ENCODE measurements around the gene SLC66A3. TPM values are rescaled to one million over a fixed set of nuclear protein-coding genes. Genes with fewer than 3 reads are reported as not detected.

SLC66A3 gene
- total RNA-seq, 4 donors from 2014 or later, result 30.3 to 101 (median 39.7) TPM

DNA sequence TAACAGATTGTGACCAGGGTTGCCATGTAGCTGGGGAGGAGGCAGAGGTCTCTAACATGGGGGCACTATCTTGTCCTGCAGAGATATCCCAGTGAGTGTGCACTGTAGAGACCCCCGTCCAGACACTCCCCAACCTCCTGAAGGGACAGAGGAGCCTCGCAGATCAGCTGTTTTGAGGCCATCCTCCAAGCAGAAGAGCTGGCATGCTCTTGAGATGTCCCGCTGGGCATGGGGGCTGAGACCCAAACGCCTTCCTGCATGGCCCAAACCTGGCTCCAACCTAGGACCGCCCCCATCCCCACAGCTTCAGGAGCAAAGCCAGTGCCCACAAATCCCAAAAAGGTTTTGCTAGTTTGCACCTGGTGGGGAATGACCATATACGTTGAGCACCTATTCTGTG is 2.7 kb upstream of the SLC66A3 start:
- H3K36me3 ChIP-seq, result no peaks in the 10 kb centered on the region

DNA sequence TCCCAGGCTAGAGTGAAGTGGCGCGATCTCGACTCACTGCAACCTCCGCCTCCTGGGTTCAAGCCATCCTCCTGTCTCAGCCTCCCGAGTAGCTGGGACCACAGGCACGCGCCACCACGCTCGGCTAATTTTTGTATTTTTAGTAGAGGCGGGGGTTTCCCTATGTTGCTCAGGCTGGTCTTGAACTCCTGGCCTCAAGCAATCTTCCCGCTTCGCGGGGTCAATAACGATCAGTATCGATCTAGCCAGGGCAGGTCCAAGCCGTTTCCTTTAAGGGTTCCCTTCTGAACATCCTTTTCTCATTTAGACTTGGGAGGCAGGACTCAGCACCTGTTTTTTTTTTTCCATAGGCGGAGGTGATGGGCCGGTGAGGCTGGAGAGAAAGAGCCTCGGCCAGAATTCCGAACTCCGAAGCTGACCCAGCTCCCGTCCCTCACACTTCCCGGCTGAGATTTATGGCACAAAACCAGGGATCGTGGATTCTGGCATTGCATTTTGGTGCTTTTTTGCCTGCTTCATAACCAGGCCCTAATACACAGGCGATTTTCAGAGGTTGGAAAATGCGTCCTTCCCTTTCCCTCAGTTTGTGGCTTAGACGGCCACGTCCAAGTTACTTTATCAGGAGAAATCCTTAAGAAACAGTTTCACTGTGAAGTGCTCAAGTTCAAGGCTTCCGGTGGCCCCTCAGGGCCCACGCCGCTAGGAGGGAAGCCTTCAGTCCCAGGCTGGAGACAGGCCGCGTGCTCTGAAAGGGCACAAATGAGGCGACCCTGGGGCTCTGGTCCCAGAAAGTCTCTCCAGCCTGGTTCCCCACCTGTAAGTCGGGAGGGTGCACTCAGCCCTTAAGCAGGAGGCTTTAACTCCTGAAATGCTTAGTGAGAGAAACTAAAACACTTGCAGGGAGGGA is 998 bp upstream of the SLC66A3 start:
- peak overlapping the region; percentile 85 for H3K27ac ChIP-seq
- no peaks in the 10 kb centered on the region for H3K9me3 ChIP-seq
- H3K4me3 ChIP-seq, result peak overlapping the region; percentile 47
- peaks cover 35% of the 10 kb centered on the region for H3K4me1 ChIP-seq
- TF ChIP-seq POLR2A (IDR thresholded peaks at IDR 0.05), result no peak
- TF ChIP-seq POLR2AphosphoS5 (IDR thresholded peaks at IDR 0.05), result peak in 1 of 3 donors; percentile 30
- DNase-seq (ENCODE audit: low spot score in 2 of 2), result peak; percentile 67 to 79
- H3K36me3 ChIP-seq, result no peaks in the 10 kb centered on the region
- 52% methylated on average over 34 of the region's 35 CpGs for WGBS
- H3K27me3 ChIP-seq, result no peaks in the 10 kb centered on the region

More for the DNA sequence above, 2.7 kb upstream of the SLC66A3 start:
- DNase-seq (ENCODE audit: low spot score in 2 of 2), result no peak
- TF ChIP-seq, protein P1, sequence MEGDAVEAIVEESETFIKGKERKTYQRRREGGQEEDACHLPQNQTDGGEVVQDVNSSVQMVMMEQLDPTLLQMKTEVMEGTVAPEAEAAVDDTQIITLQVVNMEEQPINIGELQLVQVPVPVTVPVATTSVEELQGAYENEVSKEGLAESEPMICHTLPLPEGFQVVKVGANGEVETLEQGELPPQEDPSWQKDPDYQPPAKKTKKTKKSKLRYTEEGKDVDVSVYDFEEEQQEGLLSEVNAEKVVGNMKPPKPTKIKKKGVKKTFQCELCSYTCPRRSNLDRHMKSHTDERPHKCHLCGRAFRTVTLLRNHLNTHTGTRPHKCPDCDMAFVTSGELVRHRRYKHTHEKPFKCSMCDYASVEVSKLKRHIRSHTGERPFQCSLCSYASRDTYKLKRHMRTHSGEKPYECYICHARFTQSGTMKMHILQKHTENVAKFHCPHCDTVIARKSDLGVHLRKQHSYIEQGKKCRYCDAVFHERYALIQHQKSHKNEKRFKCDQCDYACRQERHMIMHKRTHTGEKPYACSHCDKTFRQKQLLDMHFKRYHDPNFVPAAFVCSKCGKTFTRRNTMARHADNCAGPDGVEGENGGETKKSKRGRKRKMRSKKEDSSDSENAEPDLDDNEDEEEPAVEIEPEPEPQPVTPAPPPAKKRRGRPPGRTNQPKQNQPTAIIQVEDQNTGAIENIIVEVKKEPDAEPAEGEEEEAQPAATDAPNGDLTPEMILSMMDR (IDR thresholded peaks at IDR 0.05), result no peak
- TF ChIP-seq POLR2A (IDR thresholded peaks at IDR 0.05) (no peak), POLR2AphosphoS5 (IDR thresholded peaks at IDR 0.05) (no peak), EP300 (IDR thresholded peaks at IDR 0.05) (no peak)
- 96% methylated on average over 6 of the region's 6 CpGs for WGBS
- Histone ChIP-seq H3K27me3 (no peaks in the 10 kb centered on the region), H3K27ac (no peak overlapping the region), H3K4me3 (no peak overlapping the region), H3K9me3 (no peaks in the 10 kb centered on the region), H3K4me1 (peaks cover 30% of the 10 kb centered on the region)

DNA sequence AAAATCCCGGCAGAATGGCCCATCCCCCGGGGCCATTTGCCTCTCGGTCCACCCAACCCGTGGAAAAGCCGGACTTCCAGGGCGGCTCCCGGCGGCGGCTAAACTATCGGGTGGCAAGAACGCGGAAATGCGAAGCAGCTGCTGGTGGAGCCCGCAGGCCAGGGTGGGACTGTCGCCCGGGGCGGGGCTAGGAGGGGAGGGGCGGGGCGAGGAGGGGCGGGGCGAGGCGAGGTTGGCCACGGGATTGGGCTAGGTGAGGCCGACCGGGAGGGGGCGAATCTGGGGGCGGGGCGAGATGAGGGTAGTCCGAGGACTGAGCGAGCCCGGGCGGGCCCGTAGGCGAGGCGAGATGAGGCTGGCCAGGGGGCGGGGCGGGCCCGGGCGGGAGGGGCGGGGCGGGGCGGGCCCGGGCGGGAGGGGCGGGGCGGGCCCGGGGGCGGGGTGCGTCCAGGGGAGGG is 315 bp upstream of the SLC66A3 start:
- H3K27me3 ChIP-seq, result no peaks in the 10 kb centered on the region
- H3K4me3 ChIP-seq, result peak overlapping the region; percentile 65
- peak; percentile 99 for DNase-seq (ENCODE audit: low spot score in 2 of 2)
- TF ChIP-seq, protein P1 (IDR thresholded peaks at IDR 0.05), result no peak
- no peak for TF ChIP-seq POLR2AphosphoS5 (IDR thresholded peaks at IDR 0.05)
- no peak for TF ChIP-seq EP300 (IDR thresholded peaks at IDR 0.05)
- TF ChIP-seq POLR2A (IDR thresholded peaks at IDR 0.05), result peak in 1 of 2 donors; percentile 34
- peaks cover 35% of the 10 kb centered on the region for H3K4me1 ChIP-seq
- H3K9me3 ChIP-seq, result no peaks in the 10 kb centered on the region
- WGBS, result 3% methylated on average over 19 of the region's 49 CpGs
- no peaks in the 10 kb centered on the region for H3K36me3 ChIP-seq
- H3K27ac ChIP-seq, result peak overlapping the region; percentile 85

DNA sequence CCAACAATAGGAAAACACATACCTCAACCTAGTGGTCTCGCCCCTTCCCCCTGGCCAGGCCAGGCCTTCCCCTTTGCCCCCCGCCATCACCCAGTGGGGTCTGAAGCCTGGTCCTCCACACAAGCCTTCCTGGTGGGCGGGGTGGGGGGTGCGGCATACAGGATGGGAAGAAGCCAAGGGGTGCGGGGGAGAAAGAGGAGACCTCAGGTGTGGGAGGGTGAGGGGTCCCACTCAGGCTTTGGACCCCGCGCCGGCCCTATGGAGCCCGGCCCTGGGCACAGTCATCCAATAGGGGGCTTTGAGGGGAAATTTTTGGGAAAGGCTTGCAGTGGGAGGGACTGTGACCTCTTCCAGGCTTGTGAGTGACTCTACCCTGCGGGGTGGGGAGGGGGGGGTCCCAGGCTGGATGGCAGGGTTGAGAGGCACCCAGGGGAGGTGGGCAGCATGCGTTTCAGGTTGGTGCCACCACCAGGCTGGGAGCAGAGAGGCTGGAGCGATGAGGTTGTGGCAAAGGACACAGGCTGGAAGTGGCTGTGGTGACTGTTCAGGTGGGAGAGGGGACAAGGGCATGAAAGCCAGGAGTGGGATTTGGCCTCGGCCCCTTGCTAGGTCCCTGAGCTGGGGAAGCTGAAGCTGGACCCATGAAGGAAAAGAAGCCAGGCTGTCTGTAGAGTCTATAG is 1.3 kb downstream of the SLC66A3 start:
- Histone ChIP-seq H3K9me3 (no peaks in the 10 kb centered on the region), H3K4me1 (peaks cover 35% of the 10 kb centered on the region), H3K4me3 (peak overlapping the region; percentile 65), H3K27ac (no peak overlapping the region), H3K36me3 (no peaks in the 10 kb centered on the region), H3K27me3 (no peaks in the 10 kb centered on the region)
- peak in 1 of 2 donors; percentile 76 for DNase-seq (ENCODE audit: low spot score in 2 of 2)
- WGBS, result 97% methylated on average over 10 of the region's 13 CpGs
- TF ChIP-seq POLR2A (IDR thresholded peaks at IDR 0.05) (no peak), POLR2AphosphoS5 (IDR thresholded peaks at IDR 0.05) (no peak), EP300 (IDR thresholded peaks at IDR 0.05) (no peak)
- TF ChIP-seq, protein P1 (IDR thresholded peaks at IDR 0.05), result no peak

DNA sequence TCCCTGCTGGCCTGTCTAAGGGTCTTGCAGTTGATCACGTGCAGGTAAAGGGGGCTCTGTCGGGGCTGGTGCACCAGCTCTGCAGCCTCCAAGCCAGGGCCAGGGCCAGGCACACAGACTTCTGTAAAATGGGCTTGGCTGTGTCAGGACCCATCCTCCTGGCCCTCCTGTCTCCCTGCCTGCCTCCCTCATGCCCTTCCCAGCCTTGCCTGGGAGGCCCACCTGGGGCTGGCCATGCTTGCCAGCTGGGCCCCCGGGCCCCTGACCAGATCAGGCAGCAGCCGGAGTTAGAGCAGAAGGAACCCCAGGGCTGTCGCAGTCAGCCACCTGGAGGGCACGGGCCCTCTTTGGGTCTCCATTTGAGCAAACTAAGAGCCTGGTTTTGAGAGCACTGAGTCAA is 2.0 kb downstream of the SLC66A3 start:
- Histone ChIP-seq H3K9me3 (no peaks in the 10 kb centered on the region), H3K27me3 (no peaks in the 10 kb centered on the region), H3K36me3 (peaks cover 3% of the 10 kb centered on the region), H3K27ac (no peak overlapping the region), H3K4me3 (no peak overlapping the region), H3K4me1 (peaks cover 35% of the 10 kb centered on the region)
- DNase-seq (ENCODE audit: low spot score in 2 of 2), result peak in 1 of 2 donors; percentile 63
- TF ChIP-seq, protein P1 (IDR thresholded peaks at IDR 0.05), result no peak
- TF ChIP-seq EP300 (IDR thresholded peaks at IDR 0.05) (no peak), POLR2AphosphoS5 (IDR thresholded peaks at IDR 0.05) (no peak), POLR2A (IDR thresholded peaks at IDR 0.05) (no peak)
- 86% methylated on average over 3 of the region's 6 CpGs for WGBS
